Measurements from ENCODE around the gene SDF4. TPM values are rescaled to one million over a fixed set of nuclear protein-coding genes. Genes with fewer than 3 reads are reported as not detected.

SDF4 gene
- total RNA-seq, 3 donors from 2014 or later (not counting 1 experiment from before 2014, with no cell fraction given), result 176 to 211 (median 184) TPM

- H3K27me3 ChIP-seq (ENCODE audit: control insufficient read depth, insufficient read depth, low read length), result no peaks in the 10 kb centered on the region
These were observed 46.8 kb upstream of the SDF4 start for GRCh38 chr1:1278620-1279019.

GRCh38 chr1:1275836-1276235 is 44.0 kb upstream of the SDF4 start:
- DNase-seq (no peak), ATAC-seq (no peak)
- H3K9me3 ChIP-seq (ENCODE audit: control insufficient read depth, insufficient read depth, low read length), result no peaks in the 10 kb centered on the region
- Mint-ChIP-seq H3K9me3 (no peaks in the 10 kb centered on the region), H3K4me1 (peaks cover 17 to 21% of the 10 kb centered on the region in 2 donors), H3K4me3 (peak overlapping the region; percentile 72), H3K36me3 (no peaks in the 10 kb centered on the region), H3K27me3 (ENCODE audit: low read depth in 2 of 2) (no peaks in the 10 kb centered on the region), H3K27ac (no peak overlapping the region)
- intact Hi-C loops (cut with micrococcal nuclease), result no loop called here
- 87% methylated on average over 9 of the region's 9 CpGs for WGBS (ENCODE audit: insufficient coverage)
- peaks cover 33% of the 10 kb centered on the region for H3K4me1 ChIP-seq (ENCODE audit: control insufficient read depth, insufficient read depth, low read length)
- no peak overlapping the region for H3K4me3 ChIP-seq (ENCODE audit: low read length)
- no peak overlapping the region for H3K27ac ChIP-seq (ENCODE audit: low read length)
- no peaks in the 10 kb centered on the region for H3K36me3 ChIP-seq (ENCODE audit: control insufficient read depth, insufficient read depth, low read length)
- TF ChIP-seq CTCF (IDR thresholded peaks at IDR 0.05), result no peak
- no peaks in the 10 kb centered on the region for H3K27me3 ChIP-seq (ENCODE audit: control insufficient read depth, insufficient read depth, low read length)

More at GRCh38 chr1:1278620-1279019, 46.8 kb upstream of the SDF4 start:
- 95% methylated on average over 13 of the region's 13 CpGs for WGBS (ENCODE audit: insufficient coverage)
- intact Hi-C loops (cut with micrococcal nuclease), result no loop called here
- no peak for TF ChIP-seq CTCF (IDR thresholded peaks at IDR 0.05)
- Mint-ChIP-seq H3K4me1 (no peaks in the 10 kb centered on the region), H3K36me3 (no peaks in the 10 kb centered on the region), H3K27me3 (ENCODE audit: low read depth in 2 of 2) (no peaks in the 10 kb centered on the region), H3K27ac (no peak overlapping the region), H3K9me3 (no peaks in the 10 kb centered on the region), H3K4me3 (no peak overlapping the region)
- ATAC-seq (no peak), DNase-seq (no peak)
- Histone ChIP-seq H3K36me3 (ENCODE audit: control insufficient read depth, insufficient read depth, low read length) (no peaks in the 10 kb centered on the region), H3K4me3 (ENCODE audit: low read length) (no peak overlapping the region), H3K4me1 (ENCODE audit: control insufficient read depth, insufficient read depth, low read length) (peaks cover 10% of the 10 kb centered on the region), H3K9me3 (ENCODE audit: control insufficient read depth, insufficient read depth, low read length) (no peaks in the 10 kb centered on the region), H3K27ac (ENCODE audit: low read length) (no peak overlapping the region)

- DNase-seq, result no peak
These were observed 43.2 kb upstream of the SDF4 start for GRCh38 chr1:1274931-1275431.

More at GRCh38 chr1:1274931-1275431, 43.2 kb upstream of the SDF4 start:
- intact Hi-C loops (cut with micrococcal nuclease), result loop anchor here (5.0 kb wide), 2 partner anchors 32 to 158 kb away; partner anchors contain the start of genes ACAP3, C1orf159 and PUSL1
- H3K4me3 Mint-ChIP-seq, result peak overlapping the region; percentile 81
- no peaks in the 10 kb centered on the region for H3K36me3 ChIP-seq (ENCODE audit: control insufficient read depth, insufficient read depth, low read length)
- H3K27me3 ChIP-seq (ENCODE audit: control insufficient read depth, insufficient read depth, low read length), result no peaks in the 10 kb centered on the region
- H3K4me1 ChIP-seq (ENCODE audit: control insufficient read depth, insufficient read depth, low read length), result peaks cover 40% of the 10 kb centered on the region
- TF ChIP-seq CTCF (IDR thresholded peaks at IDR 0.05), result no peak
- no peaks in the 10 kb centered on the region for H3K9me3 Mint-ChIP-seq
- H3K4me3 ChIP-seq (ENCODE audit: low read length), result no peak overlapping the region
- H3K9me3 ChIP-seq (ENCODE audit: control insufficient read depth, insufficient read depth, low read length), result no peaks in the 10 kb centered on the region
- H3K27ac ChIP-seq (ENCODE audit: low read length), result no peak overlapping the region
- H3K27me3 Mint-ChIP-seq (ENCODE audit: low read depth in 2 of 2), result no peaks in the 10 kb centered on the region
- no peaks in the 10 kb centered on the region for H3K36me3 Mint-ChIP-seq
- H3K27ac Mint-ChIP-seq, result peak overlapping the region in 1 of 2 donors; percentile 51
- peaks cover 25 to 29% of the 10 kb centered on the region in 2 donors for H3K4me1 Mint-ChIP-seq
- no peak for ATAC-seq
- 94% methylated on average over 15 of the region's 15 CpGs for WGBS (ENCODE audit: insufficient coverage)

All from natural killer cell (primary cell).